SK-N-SH treated with all-trans-retinoic acid at 6 μM for 48 hours (cell line): ENCODE results near the gene FAM227B.
A peak's percentile ranks its signal among the peaks of the same experiment; 100 is the strongest.
"Not testable (repeated sequence)": the region's sequence is repeated elsewhere in the genome, so short reads cannot be mapped to it uniquely, and the experiment has no call there.

Experiments
- ATAC-seq: fragments of 200-7000 bp; cut with Tn5 transposase; 3 replicates; pipeline ENCODE4 v1.9.1; 2020; ENCODE audit warnings: mild to moderate bottlenecking, moderate library complexity
- ARNTL ChIP-seq: fragments of 450-650 bp; formaldehyde crosslinking; IDR thresholded peaks from 2 replicates; pipeline ENCODE4 v1.5.0; 2020; ENCODE audit warnings: low read depth, mild to moderate bottlenecking, moderate library complexity, borderline replicate concordance
- BACH2 ChIP-seq: fragments of 250-450 bp; sonication (Bioruptor Pico); IDR thresholded peaks from 2 replicates; pipeline ENCODE4 v1.9.0; 2021; ENCODE audit warnings: mild to moderate bottlenecking, borderline replicate concordance
- CREB5 ChIP-seq: fragments of 250-450 bp; sonication (Bioruptor Pico); IDR thresholded peaks from 2 replicates; pipeline ENCODE4 v1.5.1; 2020; ENCODE audit warnings: low read depth, mild to moderate bottlenecking, moderate library complexity
- CSRNP3 ChIP-seq: fragments of 250-450 bp; sonication (Bioruptor Pico); IDR thresholded peaks from 2 replicates; pipeline ENCODE4 v1.5.1; 2021; ENCODE audit warnings: mild to moderate bottlenecking, moderate library complexity
- ESRRG ChIP-seq: fragments of 250-450 bp; sonication (Bioruptor Pico); IDR thresholded peaks from 2 replicates; pipeline ENCODE4 v1.6.1; 2021; ENCODE audit warnings: mild to moderate bottlenecking
- GLIS3 ChIP-seq: fragments of 250-450 bp; sonication (Bioruptor Pico); IDR thresholded peaks from 2 replicates; pipeline ENCODE4 v1.5.0; 2020; ENCODE audit warnings: mild to moderate bottlenecking, moderate library complexity
- ISL1 ChIP-seq: fragments of 250-450 bp; sonication (Bioruptor Pico); IDR thresholded peaks from 2 replicates; pipeline ENCODE4 v2.1.2; 2022; ENCODE audit warnings: mild to moderate bottlenecking, moderate library complexity
- OSR1 ChIP-seq: fragments of 250-450 bp; sonication (Bioruptor Pico); IDR thresholded peaks from 2 replicates; pipeline ENCODE4 v1.8.0; 2022; ENCODE audit warnings: moderate library complexity, mild to moderate bottlenecking, inconsistent platforms
- PATZ1 ChIP-seq: fragments of 250-450 bp; sonication (Bioruptor Pico); IDR thresholded peaks from 2 replicates; pipeline ENCODE4 v1.8.0; 2020; ENCODE audit warnings: mild to moderate bottlenecking, moderate library complexity, borderline replicate concordance
- POU6F1 ChIP-seq: fragments of 250-450 bp; sonication (Bioruptor Pico); IDR thresholded peaks from 2 replicates; pipeline ENCODE4 v1.8.0; 2021; ENCODE audit warnings: low read depth, mild to moderate bottlenecking, moderate library complexity, borderline replicate concordance
- PPARA ChIP-seq: fragments of 250-450 bp; sonication (Bioruptor Pico); IDR thresholded peaks from 2 replicates; pipeline ENCODE4 v1.5.0; 2020; ENCODE audit warnings: mild to moderate bottlenecking, borderline replicate concordance
- RARB ChIP-seq: fragments of 250-450 bp; sonication (Bioruptor Pico); IDR thresholded peaks from 2 replicates; pipeline ENCODE4 v1.8.0; 2021; ENCODE audit warnings: mild to moderate bottlenecking, moderate library complexity
- SNAI2 ChIP-seq: fragments of 250-450 bp; sonication (Bioruptor Pico); IDR thresholded peaks from 2 replicates; pipeline ENCODE4 v1.5.0; 2020; ENCODE audit warnings: mild to moderate bottlenecking, moderate library complexity
- TCF4 ChIP-seq: fragments of 250-450 bp; sonication (Bioruptor Pico); IDR thresholded peaks from 2 replicates; pipeline ENCODE4 v1.8.0; 2021; ENCODE audit warnings: mild to moderate bottlenecking, moderate library complexity, borderline replicate concordance
- TOX ChIP-seq: fragments of 250-450 bp; sonication (Bioruptor Pico); IDR thresholded peaks from 2 replicates; pipeline ENCODE4 v1.8.0; 2021; ENCODE audit warnings: mild to moderate bottlenecking, moderate library complexity, borderline replicate concordance
- TSHZ2 ChIP-seq: fragments of 250-450 bp; sonication (Bioruptor Pico); IDR thresholded peaks from 2 replicates; pipeline ENCODE4 v1.5.0; 2020; ENCODE audit warnings: mild to moderate bottlenecking, moderate library complexity
- ZC3H10 ChIP-seq: fragments of 250-450 bp; sonication (Bioruptor Pico); IDR thresholded peaks from 2 replicates; pipeline ENCODE4 v1.5.1; 2021; ENCODE audit warnings: mild to moderate bottlenecking, moderate library complexity
- ZFP3 ChIP-seq: fragments of 250-450 bp; sonication (Bioruptor Pico); IDR thresholded peaks from 2 replicates; pipeline ENCODE4 v1.5.0; 2020; ENCODE audit warnings: mild to moderate bottlenecking, moderate library complexity
- ZFP30 ChIP-seq: fragments of 450-650 bp; formaldehyde crosslinking; IDR thresholded peaks from 2 replicates; pipeline ENCODE4 v1.5.0; 2022; ENCODE audit warnings: mild to moderate bottlenecking, moderate library complexity
- ZNF70 ChIP-seq: fragments of 450-650 bp; formaldehyde crosslinking; IDR thresholded peaks from 2 replicates; pipeline ENCODE4 v1.5.0; 2020; ENCODE audit warnings: mild to moderate bottlenecking, moderate library complexity
- ZNF8 ChIP-seq: fragments of 450-650 bp; formaldehyde crosslinking; IDR thresholded peaks from 2 replicates; pipeline ENCODE4 v1.5.0; 2020; ENCODE audit warnings: mild to moderate bottlenecking, moderate library complexity

Gene FAM227B

GRCh38 chr15:49621401-49621811 lies 788 bp upstream of the FAM227B start (continued):
- TF ChIP-seq CSRNP3 (CRISPR knock-in tag), result no peak
- TF ChIP-seq ZNF8 (CRISPR knock-in tag), result no peak
- no peak for TF ChIP-seq PATZ1
- TF ChIP-seq SNAI2 (CRISPR knock-in tag), result no peak
- no peak for TF ChIP-seq GLIS3 (CRISPR knock-in tag)
- no peak for TF ChIP-seq BACH2 (CRISPR knock-in tag)
- TF ChIP-seq ISL1 (CRISPR knock-in tag), result no peak
- TF ChIP-seq, all 23 proteins: peak for 0

- TF ChIP-seq CREB5 (no peak), OSR1 (CRISPR knock-in tag) (no peak), TOX (CRISPR knock-in tag) (no peak), BACH2 (CRISPR knock-in tag) (no peak), SNAI2 (CRISPR knock-in tag) (no peak), PPARA (no peak), ESRRG (CRISPR knock-in tag) (no peak), ISL1 (CRISPR knock-in tag) (no peak), ARNTL (CRISPR knock-in tag) (no peak), ZFP30 (CRISPR knock-in tag) (no peak), ZFP3 (CRISPR knock-in tag) (no peak), ZNF70 (CRISPR knock-in tag) (no peak)
- ATAC-seq, result peak; percentile 5; the same call in 1 of the 3 replicates
These were observed 419 bp downstream of the FAM227B start for GRCh38 chr15:49620199-49620598.

- TF ChIP-seq BACH2 (CRISPR knock-in tag) (no peak), CREB5 (no peak), ESRRG (CRISPR knock-in tag) (no peak), ZNF8 (CRISPR knock-in tag) (no peak), ZFP3 (CRISPR knock-in tag) (no peak), TSHZ2 (no peak), RARB (CRISPR knock-in tag) (no peak), OSR1 (CRISPR knock-in tag) (no peak), ZNF70 (CRISPR knock-in tag) (no peak), PPARA (no peak), SNAI2 (CRISPR knock-in tag) (no peak), ZFP30 (CRISPR knock-in tag) (no peak), ZC3H10 (CRISPR knock-in tag) (no peak), CSRNP3 (CRISPR knock-in tag) (no peak), ISL1 (CRISPR knock-in tag) (no peak), POU6F1 (no peak), TCF4 (CRISPR knock-in tag) (no peak)
These were observed 1.4 kb downstream of the FAM227B start for GRCh38 chr15:49619226-49619625.

GRCh38 chr15:49612240-49612639 lies 8.4 kb downstream of the FAM227B start:
- not testable (repeated sequence) for ATAC-seq

More at GRCh38 chr15:49619226-49619625, 1.4 kb downstream of the FAM227B start:
- no peak for ATAC-seq
